OCI-LY7 (cell line): Measurements from ENCODE around the gene PCBP3. TPM values are rescaled to one million over a fixed set of nuclear protein-coding genes. Genes with fewer than 3 reads are reported as not detected.
"Not testable (repeated sequence)": the region's sequence is repeated elsewhere in the genome, so short reads cannot be mapped to it uniquely, and the experiment has no call there.

Source experiments
- BruUV-seq: library from RNA; stranded (reverse); fragments of 400-500 nt; replicated peaks from 2 replicates; lab custom pipeline; 2021; lab: Mats Ljungman, UMichigan
- CTCF ChIA-PET: fragments of 300-600 bp; sonication (Branson Sonifier 250); formaldehyde crosslinking; loops from one replicate; lab custom pipeline; 2022; ENCODE audit warnings: antibody characterized with exemption; ENCODE audit not compliant: unreplicated experiment; lab: Charles Lee
- POLR2A ChIA-PET: fragments of 300-600 bp; sonication (Branson Sonifier 250); formaldehyde crosslinking; loops from one replicate; lab custom pipeline; 2022; ENCODE audit warnings: antibody characterized with exemption; lab: Charles Lee
- DNase-seq: peaks from one replicate; pipeline ENCODE4 v3.0.0-alpha.2; 2015; ENCODE audit warnings: low spot score
- H2AFZ ChIP-seq: fragments of 200-600 bp; sonication (generic), shearing (Covaris generic); 2 replicates; pipeline ENCODE4 v1.6.1; 2014; ENCODE audit warnings: mild to moderate bottlenecking, antibody characterized with exemption, low read length, moderate library complexity
- H3K27ac ChIP-seq: fragments of 200-600 bp; sonication (generic); 2 replicates; pipeline ENCODE4 v1.5.1; 2014; ENCODE audit warnings: mixed run types, low read depth, mild to moderate bottlenecking, moderate library complexity, low read length, inconsistent platforms; ENCODE audit not compliant: poor library complexity, severe bottlenecking
- H3K36me3 ChIP-seq: fragments of 200-600 bp; sonication (generic); 2 replicates; pipeline ENCODE4 v1.6.1; 2014; ENCODE audit warnings: mild to moderate bottlenecking, antibody characterized with exemption, low read length, moderate library complexity, mixed read lengths; ENCODE audit not compliant: insufficient read depth
- H3K4me1 ChIP-seq: fragments of 200-600 bp; sonication (generic); 2 replicates; pipeline ENCODE4 v1.5.1; 2014; ENCODE audit warnings: mild to moderate bottlenecking, low read length; ENCODE audit not compliant: insufficient read depth, poor library complexity, severe bottlenecking
- H3K4me2 ChIP-seq: fragments of 200-600 bp; sonication (generic); 2 replicates; pipeline ENCODE4 v1.6.1; 2014; ENCODE audit warnings: mild to moderate bottlenecking, low read length
- H3K4me3 ChIP-seq: fragments of 200-600 bp; sonication (generic); 2 replicates; pipeline ENCODE4 v1.5.1; 2014; ENCODE audit warnings: mild to moderate bottlenecking, low read depth, low read length; ENCODE audit not compliant: poor library complexity, severe bottlenecking
- H3K79me2 ChIP-seq: fragments of 200-600 bp; sonication (generic); 2 replicates; pipeline ENCODE4 v1.6.1; 2016; ENCODE audit warnings: low read depth, mild to moderate bottlenecking, low read length, moderate library complexity, mixed read lengths; ENCODE audit not compliant: insufficient read depth
- H3K9me2 ChIP-seq: fragments of 200-600 bp; sonication (generic); 2 replicates; pipeline ENCODE4 v1.6.1; 2016; ENCODE audit warnings: mild to moderate bottlenecking, low read length, mixed read lengths; ENCODE audit not compliant: insufficient read depth
- H3K9me3 ChIP-seq: fragments of 200-600 bp; sonication (generic); 2 replicates; pipeline ENCODE4 v1.6.1; 2014; ENCODE audit warnings: mild to moderate bottlenecking, mixed run types, low read length, mixed read lengths
- H4K20me1 ChIP-seq: fragments of 200-600 bp; sonication (generic); 2 replicates; pipeline ENCODE4 v1.6.1; 2014; ENCODE audit warnings: mild to moderate bottlenecking, antibody characterized with exemption, low read length, moderate library complexity, mixed read lengths; ENCODE audit not compliant: insufficient read depth
- EZH2phosphoT487 ChIP-seq: fragments of 200-600 bp; sonication (generic); IDR thresholded peaks from 2 replicates; pipeline ENCODE4 v1.6.1; 2018; ENCODE audit warnings: low read depth, borderline replicate concordance, mild to moderate bottlenecking, mixed run types, antibody characterized with exemption, low read length, moderate library complexity, mixed read lengths
- intact Hi-C: fragments of 100-400 bp; cut with micrococcal nuclease; formaldehyde crosslinking; loops from one replicate; pipeline ENCODE4 v1.10.0; 2022; ENCODE audit not compliant: unreplicated experiment
- total RNA-seq, 2 experiments: library from RNA; depleted of rRNA in 1 of 2; stranded (reverse); fragments of >200 nt in 1 of 2; shearing (Covaris generic) in 1 of 2; gene quantifications; 2 replicates each; pipeline ENCODE4 v1.2.3, GENCODE V29; 2014 to 2022
- TF ChIP-seq, protein P1 (sequence below): fragments of 200-600 bp; sonication (generic); conservative IDR thresholded peaks from 2 replicates; pipeline ENCODE4 v1.5.1; 2014; ENCODE audit warnings: mild to moderate bottlenecking, antibody characterized with exemption, low read length, moderate library complexity, mixed read lengths

Gene PCBP3
- total RNA-seq, 2 experiments from 2014 or later: 0.61 TPM; not detected in 1

GRCh38 chr21:45951676-45952075 lies 308.2 kb downstream of the PCBP3 start:
- no peaks in the 10 kb centered on the region for H3K79me2 ChIP-seq

DNA sequence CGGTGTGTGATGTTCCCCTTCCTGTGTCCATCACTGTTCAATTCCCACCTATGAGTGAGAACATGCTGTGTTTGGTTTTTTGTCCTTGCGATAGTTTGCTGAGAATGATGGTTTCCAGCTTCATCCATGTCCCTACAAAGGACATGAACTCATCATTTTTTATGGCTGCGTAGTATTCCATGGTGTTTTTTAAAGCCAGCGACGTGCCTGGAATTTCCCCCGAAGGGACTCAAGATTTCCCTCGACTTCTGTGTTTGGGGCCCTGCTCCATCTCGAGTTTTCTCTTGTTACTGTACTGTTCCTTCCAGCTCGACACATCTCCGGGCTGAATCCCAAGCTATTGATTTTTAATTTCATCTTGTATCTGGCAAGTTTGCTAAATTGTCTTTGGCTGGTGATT lies 309.0 kb downstream of the PCBP3 start:
- intact Hi-C loops, DNase-seq, H2AFZ ChIP-seq, H3K4me2 ChIP-seq, H3K9me2 ChIP-seq, H4K20me1 ChIP-seq, H3K27ac ChIP-seq, H3K4me1 ChIP-seq, H3K36me3 ChIP-seq, H3K4me3 ChIP-seq, CTCF ChIA-PET, BruUV-seq, H3K79me2 ChIP-seq, H3K9me3 ChIP-seq, POLR2A ChIA-PET: not testable (repeated sequence)

More at GRCh38 chr21:45951676-45952075, 308.2 kb downstream of the PCBP3 start:
- no peak for TF ChIP-seq EZH2phosphoT487
- TF ChIP-seq, protein P1, sequence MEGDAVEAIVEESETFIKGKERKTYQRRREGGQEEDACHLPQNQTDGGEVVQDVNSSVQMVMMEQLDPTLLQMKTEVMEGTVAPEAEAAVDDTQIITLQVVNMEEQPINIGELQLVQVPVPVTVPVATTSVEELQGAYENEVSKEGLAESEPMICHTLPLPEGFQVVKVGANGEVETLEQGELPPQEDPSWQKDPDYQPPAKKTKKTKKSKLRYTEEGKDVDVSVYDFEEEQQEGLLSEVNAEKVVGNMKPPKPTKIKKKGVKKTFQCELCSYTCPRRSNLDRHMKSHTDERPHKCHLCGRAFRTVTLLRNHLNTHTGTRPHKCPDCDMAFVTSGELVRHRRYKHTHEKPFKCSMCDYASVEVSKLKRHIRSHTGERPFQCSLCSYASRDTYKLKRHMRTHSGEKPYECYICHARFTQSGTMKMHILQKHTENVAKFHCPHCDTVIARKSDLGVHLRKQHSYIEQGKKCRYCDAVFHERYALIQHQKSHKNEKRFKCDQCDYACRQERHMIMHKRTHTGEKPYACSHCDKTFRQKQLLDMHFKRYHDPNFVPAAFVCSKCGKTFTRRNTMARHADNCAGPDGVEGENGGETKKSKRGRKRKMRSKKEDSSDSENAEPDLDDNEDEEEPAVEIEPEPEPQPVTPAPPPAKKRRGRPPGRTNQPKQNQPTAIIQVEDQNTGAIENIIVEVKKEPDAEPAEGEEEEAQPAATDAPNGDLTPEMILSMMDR: no peak
- H3K27ac ChIP-seq: no peak overlapping the region
- no peak for DNase-seq
- no TSS peak for BruUV-seq
- no peaks in the 10 kb centered on the region for H4K20me1 ChIP-seq
- H3K4me1 ChIP-seq: no peaks in the 10 kb centered on the region
- CTCF ChIA-PET: no interaction called here
- intact Hi-C loops: no loop called here
- no peaks in the 10 kb centered on the region for H3K36me3 ChIP-seq
- H2AFZ ChIP-seq: no peak overlapping the region
- POLR2A ChIA-PET: no interaction called here
- no peak overlapping the region for H3K4me2 ChIP-seq
- H3K9me3 ChIP-seq: no peaks in the 10 kb centered on the region
- H3K4me3 ChIP-seq: no peak overlapping the region
- no peaks in the 10 kb centered on the region for H3K9me2 ChIP-seq

DNA sequence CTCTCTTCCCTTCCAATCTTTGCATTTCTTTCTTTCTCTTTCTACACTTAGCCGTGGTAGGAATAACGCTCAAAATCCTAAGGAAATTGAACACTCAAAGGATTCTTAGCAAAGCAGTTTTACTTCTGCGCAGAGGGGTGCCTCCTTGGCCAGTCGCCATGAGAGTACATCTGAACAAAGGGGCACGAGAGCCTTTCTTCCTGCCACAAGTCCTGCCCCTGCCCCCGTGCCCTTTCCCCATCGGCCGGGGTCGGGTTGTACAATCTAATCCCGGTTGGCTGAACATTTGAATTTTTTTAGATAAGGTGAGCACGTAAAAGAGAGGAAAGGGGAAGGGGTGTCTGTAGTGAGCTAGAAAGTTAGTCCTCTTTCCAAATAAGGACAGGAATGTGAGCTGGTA lies 309.4 kb downstream of the PCBP3 start:
- no peak overlapping the region for H3K4me2 ChIP-seq
- no peaks in the 10 kb centered on the region for H3K9me3 ChIP-seq
- POLR2A ChIA-PET: no interaction called here
- BruUV-seq: no TSS peak
- H3K9me2 ChIP-seq: no peaks in the 10 kb centered on the region
- intact Hi-C loops: no loop called here
- H2AFZ ChIP-seq: no peak overlapping the region
- TF ChIP-seq, protein P1: no peak
- TF ChIP-seq EZH2phosphoT487: no peak
- H3K27ac ChIP-seq: no peak overlapping the region
- CTCF ChIA-PET: no interaction called here
- no peaks in the 10 kb centered on the region for H3K36me3 ChIP-seq
- no peak for DNase-seq
- no peaks in the 10 kb centered on the region for H4K20me1 ChIP-seq
- H3K79me2 ChIP-seq: no peaks in the 10 kb centered on the region
- no peaks in the 10 kb centered on the region for H3K4me1 ChIP-seq
- H3K4me3 ChIP-seq: no peak overlapping the region
